Gastrocnemius medialis (tissue), 4 donors: ENCODE measurements around the gene ROR1.

ENCODE experiments used
- CTCF ChIP-seq, 5 experiments: fragments of 450-650 bp in 3 of 5; fragments of 200-600 bp in 2 of 5; sonication (generic) in 2 of 5; IDR thresholded peaks in 4 of 5; conservative IDR thresholded peaks in 1 of 5; 1 replicate in 4 of 5; 2 replicates in 1 of 5; pipeline ENCODE4 v1.5.1; 2016 to 2019; ENCODE audit warnings: antibody characterized with exemption in 5 of 5, mild to moderate bottlenecking in 3 of 5, moderate library complexity in 3 of 5
- POLR2A ChIP-seq, 2 donors: fragments of 450-650 bp; IDR thresholded peaks; one replicate each; pipeline ENCODE4 v1.6.1; 2017; ENCODE audit warnings: antibody characterized with exemption in 2 of 2, mild to moderate bottlenecking in 2 of 2, moderate library complexity in 2 of 2

GRCh38 chr1:63923302-63923701 lies 149.5 kb downstream of the ROR1 start:
- no peak for TF ChIP-seq CTCF (IDR thresholded peaks at IDR 0.05 in 4 of 5, conservative IDR thresholded peaks at IDR 0.05 in 1 of 5)
- no peak for TF ChIP-seq POLR2A (IDR thresholded peaks at IDR 0.05)
